Thyroid gland (tissue), 4 donors: ENCODE measurements around the gene APCDD1L.

Experiments used
- CTCF ChIP-seq, 6 experiments: fragments of 200-600 bp in 3 of 6; fragments of 450-650 bp in 3 of 6; sonication (generic) in 3 of 6; IDR thresholded peaks; one replicate each; pipeline ENCODE4 v1.5.1; 2016 to 2019; ENCODE audit warnings: antibody characterized with exemption in 6 of 6, mild to moderate bottlenecking in 2 of 6, inconsistent platforms in 1 of 6, moderate library complexity in 1 of 6
- POLR2A ChIP-seq, 2 donors: fragments of 450-650 bp; IDR thresholded peaks; one replicate each; pipeline ENCODE4 v1.6.1; 2017; ENCODE audit warnings: antibody characterized with exemption in 2 of 2, mild to moderate bottlenecking in 2 of 2, moderate library complexity in 1 of 2

- TF ChIP-seq CTCF (IDR thresholded peaks at IDR 0.05) (no peak), POLR2A (IDR thresholded peaks at IDR 0.05) (no peak)
Observed at GRCh38 chr20:58486207-58486606, 29.0 kb downstream of the APCDD1L start.
